MCF 10A (cell line): ENCODE results near the gene CDK14. TPM values are rescaled to one million over a fixed set of nuclear protein-coding genes. Genes with fewer than 3 reads are reported as not detected.

Source experiments
- BruUV-seq: library from RNA; stranded (reverse); fragments of 400-500 nt; replicated peaks from 2 replicates; lab custom pipeline; 2021; lab: Mats Ljungman, UMichigan
- CTCF ChIA-PET: fragments of 300-600 bp; sonication (Branson Sonifier 250); formaldehyde crosslinking; extraction: SDS; loops from one replicate; lab custom pipeline; 2021; ENCODE audit warnings: antibody characterized with exemption, inconsistent platforms; lab: Yijun Ruan, JAX
- POLR2A ChIA-PET: fragments of 300-600, 350-650 bp; sonication (Branson Sonifier 250); formaldehyde crosslinking; extraction: SDS; loops from one replicate; lab custom pipeline; 2020; ENCODE audit warnings: antibody characterized with exemption, inconsistent platforms; lab: Yijun Ruan, JAX
- DNase-seq: peaks from one replicate; pipeline ENCODE4 v3.0.0-alpha.2; 2018; ENCODE audit not compliant: unreplicated experiment
- H3K27ac Mint-ChIP-seq: one replicate; pipeline ENCODE4 v1.8.0; 2022; ENCODE audit warnings: mild to moderate bottlenecking, low read depth, mixed read lengths; ENCODE audit not compliant: unreplicated experiment
- H3K27me3 Mint-ChIP-seq: one replicate; pipeline ENCODE4 v1.8.0; 2022; ENCODE audit warnings: mixed read lengths; ENCODE audit not compliant: insufficient read depth, unreplicated experiment
- H3K36me3 Mint-ChIP-seq: one replicate; pipeline ENCODE4 v1.8.0; 2022; ENCODE audit warnings: mild to moderate bottlenecking, moderate library complexity, mixed read lengths; ENCODE audit not compliant: insufficient read depth, unreplicated experiment
- H3K4me1 Mint-ChIP-seq: one replicate; pipeline ENCODE4 v1.8.0; 2022; ENCODE audit warnings: mixed read lengths; ENCODE audit not compliant: insufficient read depth, unreplicated experiment
- H3K4me3 Mint-ChIP-seq: one replicate; pipeline ENCODE4 v1.8.0; 2022; ENCODE audit warnings: mild to moderate bottlenecking, moderate library complexity, mixed read lengths; ENCODE audit not compliant: unreplicated experiment
- H3K9me3 Mint-ChIP-seq: one replicate; pipeline ENCODE4 v1.8.0; 2022; ENCODE audit warnings: mixed read lengths; ENCODE audit not compliant: unreplicated experiment
- intact Hi-C: fragments of 100-400 bp; cut with micrococcal nuclease; formaldehyde crosslinking; loops from 2 replicates; pipeline ENCODE4 v1.14.1; 2022
- total RNA-seq: library from RNA; stranded (reverse); gene quantifications from 2 replicates; pipeline ENCODE4 v1.2.3, GENCODE V29; 2022
- TF ChIP-seq, protein P1 (sequence below): fragments of 200-600 bp; IDR thresholded peaks from one replicate; pipeline ENCODE4 v1.8.0; 2022; ENCODE audit warnings: antibody characterized with exemption, mild to moderate bottlenecking; ENCODE audit not compliant: unreplicated experiment

Gene CDK14
- total RNA-seq, 1 experiment from 2014 or later = 32.0 TPM

DNA sequence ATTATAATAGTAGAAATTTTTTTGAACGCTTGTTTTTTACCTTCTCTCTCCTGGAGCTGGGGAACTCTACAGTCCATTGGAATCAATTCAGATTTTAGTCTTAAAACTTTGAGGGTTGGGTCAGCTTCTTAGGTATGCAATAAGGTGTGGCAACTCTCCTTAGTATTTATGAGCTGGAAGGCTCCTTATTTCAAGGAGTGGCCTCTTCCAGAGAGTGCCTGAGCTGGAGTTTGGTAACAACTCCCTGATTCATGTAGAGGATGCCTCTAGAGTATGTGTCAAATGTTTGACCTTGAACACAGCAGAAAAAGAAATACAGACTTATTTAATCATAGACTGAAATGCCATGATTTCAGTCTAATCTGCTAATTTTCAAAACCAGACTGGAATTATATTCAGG, 11.1 kb downstream of the CDK14 start:
- H3K36me3 Mint-ChIP-seq = no peaks in the 10 kb centered on the region
- TF ChIP-seq, protein P1, sequence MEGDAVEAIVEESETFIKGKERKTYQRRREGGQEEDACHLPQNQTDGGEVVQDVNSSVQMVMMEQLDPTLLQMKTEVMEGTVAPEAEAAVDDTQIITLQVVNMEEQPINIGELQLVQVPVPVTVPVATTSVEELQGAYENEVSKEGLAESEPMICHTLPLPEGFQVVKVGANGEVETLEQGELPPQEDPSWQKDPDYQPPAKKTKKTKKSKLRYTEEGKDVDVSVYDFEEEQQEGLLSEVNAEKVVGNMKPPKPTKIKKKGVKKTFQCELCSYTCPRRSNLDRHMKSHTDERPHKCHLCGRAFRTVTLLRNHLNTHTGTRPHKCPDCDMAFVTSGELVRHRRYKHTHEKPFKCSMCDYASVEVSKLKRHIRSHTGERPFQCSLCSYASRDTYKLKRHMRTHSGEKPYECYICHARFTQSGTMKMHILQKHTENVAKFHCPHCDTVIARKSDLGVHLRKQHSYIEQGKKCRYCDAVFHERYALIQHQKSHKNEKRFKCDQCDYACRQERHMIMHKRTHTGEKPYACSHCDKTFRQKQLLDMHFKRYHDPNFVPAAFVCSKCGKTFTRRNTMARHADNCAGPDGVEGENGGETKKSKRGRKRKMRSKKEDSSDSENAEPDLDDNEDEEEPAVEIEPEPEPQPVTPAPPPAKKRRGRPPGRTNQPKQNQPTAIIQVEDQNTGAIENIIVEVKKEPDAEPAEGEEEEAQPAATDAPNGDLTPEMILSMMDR = no peak
- H3K4me1 Mint-ChIP-seq = peaks cover 25% of the 10 kb centered on the region
- ChIA-PET POLR2A (interaction anchor here (0.7 to 9.3 kb wide), 5 partner anchors 12 to 134 kb away, joined by 3 to 136 read pairs (median 6); partner anchors contain the start of gene CDK14), CTCF (interaction anchor here (0.6 to 11.5 kb wide), 9 partner anchors 9 to 294 kb away, joined by 3 to 118 read pairs (median 5); partner anchors contain the start of gene CDK14)
- BruUV-seq = no TSS peak
- H3K9me3 Mint-ChIP-seq = no peaks in the 10 kb centered on the region
- H3K27ac Mint-ChIP-seq = peak overlapping the region; percentile 95
- peak; percentile 68 for DNase-seq
- no peaks in the 10 kb centered on the region for H3K27me3 Mint-ChIP-seq
- peak overlapping the region; percentile 1 for H3K4me3 Mint-ChIP-seq
- intact Hi-C loops = no loop called here

DNA sequence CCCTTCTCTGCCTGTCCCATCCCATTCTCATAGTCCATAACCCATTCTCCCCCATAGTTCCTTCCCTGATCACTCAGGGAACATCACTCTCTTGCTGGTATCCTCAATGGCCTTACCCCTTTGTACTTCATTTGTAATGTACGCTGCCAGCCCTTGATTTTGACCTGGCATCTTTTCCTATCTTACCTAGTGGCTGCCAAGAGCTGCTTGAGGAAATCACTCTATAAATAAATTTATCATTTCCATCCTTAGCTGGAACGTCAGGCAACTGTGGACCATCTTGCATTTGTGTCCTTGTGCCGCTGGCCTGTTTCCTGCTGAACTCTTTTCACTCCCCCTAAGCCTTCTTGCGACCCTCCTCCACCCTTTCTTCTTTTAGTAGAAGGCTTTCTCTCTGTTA, 14.0 kb downstream of the CDK14 start:
- Mint-ChIP-seq H3K9me3 (no peaks in the 10 kb centered on the region), H3K36me3 (no peaks in the 10 kb centered on the region), H3K4me3 (no peak overlapping the region), H3K27me3 (no peaks in the 10 kb centered on the region), H3K27ac (peak overlapping the region; percentile 32), H3K4me1 (peaks cover 19% of the 10 kb centered on the region)
- TF ChIP-seq, protein P1 = no peak
- no peak for DNase-seq
- BruUV-seq = no TSS peak
- ChIA-PET CTCF (interaction anchor here (0.6 to 11.5 kb wide), 4 partner anchors 14 to 321 kb away, joined by 3 to 118 read pairs (median 14); partner anchors contain the start of gene CDK14), POLR2A (interaction anchor here (8.4 to 9.3 kb wide), 2 partner anchors 12 to 15 kb away, joined by 120 to 136 read pairs; partner anchors contain the start of gene CDK14)
- intact Hi-C loops = no loop called here

DNA sequence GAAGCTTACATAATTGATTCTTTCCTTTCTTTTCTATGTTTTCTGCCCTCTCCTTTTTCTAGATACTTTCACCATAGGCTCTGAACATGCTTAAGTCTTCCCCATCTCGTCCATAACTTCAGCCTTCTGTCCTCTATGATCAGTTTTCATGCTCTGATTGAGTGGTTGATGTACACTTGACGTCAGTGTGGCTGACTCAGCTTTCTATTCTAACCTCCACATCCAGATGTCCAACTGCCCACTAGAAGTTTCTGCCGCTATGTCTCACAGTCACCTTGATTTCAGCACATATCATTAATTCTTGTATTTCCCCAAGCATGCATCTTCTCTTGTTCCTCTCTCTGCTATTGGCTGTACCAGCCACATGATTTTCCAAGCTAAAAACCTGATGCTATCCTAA, 15.0 kb downstream of the CDK14 start:
- H3K27me3 Mint-ChIP-seq = no peaks in the 10 kb centered on the region
- BruUV-seq = no TSS peak
- H3K4me3 Mint-ChIP-seq = no peak overlapping the region
- intact Hi-C loops = no loop called here
- H3K36me3 Mint-ChIP-seq = no peaks in the 10 kb centered on the region
- no peaks in the 10 kb centered on the region for H3K9me3 Mint-ChIP-seq
- TF ChIP-seq, protein P1 = no peak
- no peak overlapping the region for H3K27ac Mint-ChIP-seq
- H3K4me1 Mint-ChIP-seq = peaks cover 14% of the 10 kb centered on the region
- POLR2A ChIA-PET = interaction anchor here (8.4 to 9.3 kb wide), 2 partner anchors 11 to 16 kb away, joined by 120 to 136 read pairs; partner anchors contain the start of gene CDK14
- DNase-seq = no peak
- CTCF ChIA-PET = interaction anchor here (0.6 to 11.5 kb wide), 4 partner anchors 15 to 1706 kb away, joined by 3 to 118 read pairs (median 14); partner anchors contain the start of gene CDK14

DNA sequence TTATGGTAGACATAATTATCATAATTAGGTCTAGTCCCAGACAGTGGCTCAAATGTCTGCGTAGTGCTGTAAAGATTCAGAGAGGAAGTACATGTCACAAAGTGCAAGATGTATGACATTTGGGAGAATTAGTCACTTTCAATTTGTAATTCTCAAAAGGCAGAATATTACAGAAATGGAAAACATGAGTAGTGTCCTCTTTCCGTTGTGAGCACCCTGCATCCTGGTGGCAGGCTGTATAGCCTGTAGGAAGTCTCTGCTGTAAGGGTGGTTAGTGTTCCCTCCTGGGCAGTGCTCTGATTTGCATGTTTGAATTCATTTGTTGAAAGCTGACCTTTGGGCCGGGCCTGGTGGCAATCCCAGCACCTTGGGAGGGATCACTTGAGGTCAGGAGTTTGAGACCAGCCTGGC, 17.0 kb downstream of the CDK14 start:
- no TSS peak for BruUV-seq
- Mint-ChIP-seq H3K27ac (no peak overlapping the region), H3K36me3 (no peaks in the 10 kb centered on the region), H3K9me3 (no peaks in the 10 kb centered on the region), H3K4me1 (peaks cover 7% of the 10 kb centered on the region), H3K27me3 (no peaks in the 10 kb centered on the region), H3K4me3 (no peak overlapping the region)
- CTCF ChIA-PET = interaction anchor here (0.7 kb wide), 1 partner anchor 62 kb away, joined by 3 read pairs; no protein-coding TSS in a partner anchor
- no peak for DNase-seq
- TF ChIP-seq, protein P1 = no peak
- intact Hi-C loops = no loop called here
- POLR2A ChIA-PET = interaction anchor here (1.4 to 9.3 kb wide), 2 partner anchors 11 to 18 kb away, joined by 5 to 136 read pairs; partner anchors contain the start of gene CDK14
